GM12892 (cell line): ENCODE data around the gene WDR45B.

Source experiments
- POLR2A ChIP-seq: IDR thresholded peaks from 2 replicates; pipeline ENCODE4 v1.6.1; 2011; ENCODE audit warnings: low read depth, low read length, control low read depth
- POLR2AphosphoS5 ChIP-seq: IDR thresholded peaks from 2 replicates; pipeline ENCODE4 v1.6.1; 2011; ENCODE audit warnings: low read depth, low read length, control low read depth
- TAF1 ChIP-seq: IDR thresholded peaks from 2 replicates; pipeline ENCODE4 v1.6.1; 2011; ENCODE audit warnings: low read depth, mild to moderate bottlenecking, control low read depth, low read length, borderline replicate concordance

DNA sequence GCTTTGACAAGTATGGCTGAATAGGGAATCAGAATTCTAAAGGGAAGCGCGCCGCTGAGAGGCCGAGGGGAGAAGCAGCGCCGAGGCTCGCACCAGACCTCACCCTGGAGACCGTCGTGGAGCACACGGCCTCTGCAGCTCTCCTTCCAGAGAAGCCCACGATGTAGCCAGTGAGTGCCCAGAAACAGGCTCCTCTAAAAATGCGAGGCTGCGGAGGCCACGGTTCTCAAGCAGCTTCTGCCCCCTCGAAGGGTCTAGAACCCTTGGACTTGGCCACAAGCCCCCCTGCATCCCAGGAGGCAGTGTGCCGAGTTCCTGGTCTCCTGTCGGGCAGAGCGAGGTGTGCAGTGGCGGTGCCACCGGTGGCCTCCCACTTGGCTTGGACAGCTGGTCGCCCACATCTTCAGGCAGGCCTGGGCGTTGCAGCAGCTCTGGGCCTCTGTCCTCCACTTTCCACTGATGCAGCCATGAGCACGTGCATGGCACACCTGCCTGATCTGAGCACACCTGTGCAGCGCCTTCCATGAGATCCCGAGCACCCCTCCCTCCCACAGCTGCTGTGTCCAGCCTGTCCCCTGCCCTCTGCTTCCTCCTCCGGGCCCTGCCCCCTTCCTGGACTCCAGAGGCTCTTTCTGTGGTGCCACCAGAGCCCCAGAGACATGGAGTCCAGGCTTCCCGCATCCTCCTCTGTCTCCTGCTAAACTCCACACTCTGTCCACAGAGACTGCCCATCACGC, 18.9 kb upstream of the WDR45B start:
- TF ChIP-seq POLR2A (no peak), TAF1 (no peak), POLR2AphosphoS5 (no peak)
